PC-9 (cell line): ENCODE data around the gene BCL11A. TPM values are rescaled to one million over a fixed set of nuclear protein-coding genes. Genes with fewer than 3 reads are reported as not detected.

Experiments
- BruUV-seq: library from RNA; stranded (reverse); fragments of 400-500 nt; replicated peaks from 2 replicates; lab custom pipeline; 2021; lab: Mats Ljungman, UMichigan
- CTCF ChIA-PET: fragments of 300-600 bp; sonication (Branson Sonifier 250); formaldehyde crosslinking; loops from one replicate; lab custom pipeline; 2022; ENCODE audit warnings: antibody characterized with exemption; lab: Charles Lee
- POLR2A ChIA-PET: fragments of 300-600 bp; sonication (Branson Sonifier 250); formaldehyde crosslinking; loops from one replicate; lab custom pipeline; 2022; ENCODE audit warnings: antibody characterized with exemption; ENCODE audit not compliant: unreplicated experiment; lab: Charles Lee
- DNase-seq, 2 experiments: peaks; one replicate each; pipeline versions ENCODE4 v3.0.0 to v3.0.0-alpha.2; 2015 to 2022; ENCODE audit warnings: mixed read lengths in 1 of 2
- H2AFZ ChIP-seq: fragments of 200-600 bp; sonication (generic); 2 replicates; pipeline ENCODE4 v1.8.1; 2017; ENCODE audit warnings: antibody characterized with exemption
- H3F3A ChIP-seq: fragments of 200-600 bp; sonication (generic); 2 replicates; pipeline ENCODE4 v1.8.1; 2017; ENCODE audit warnings: antibody characterized with exemption, mild to moderate bottlenecking, low read depth; ENCODE audit not compliant: insufficient read depth
- H3K27ac ChIP-seq: fragments of 200-600 bp; sonication (generic); 2 replicates; pipeline ENCODE4 v1.6.1; 2016; ENCODE audit warnings: mixed run types
- H3K27me3 ChIP-seq: fragments of 200-600 bp; sonication (generic); 2 replicates; pipeline ENCODE4 v1.6.1; 2016; ENCODE audit warnings: low read depth, mixed run types; ENCODE audit not compliant: insufficient read depth
- H3K36me3 ChIP-seq: fragments of 200-600 bp; sonication (generic); 2 replicates; pipeline ENCODE4 v1.6.1; 2016; ENCODE audit warnings: low read depth, mixed run types
- H3K4me1 ChIP-seq: fragments of 200-600 bp; sonication (generic); replicated peaks from 2 replicates; pipeline ENCODE4 v1.6.1; 2016; ENCODE audit warnings: mixed run types; ENCODE audit not compliant: insufficient read depth
- H3K4me2 ChIP-seq: fragments of 200-600 bp; sonication (generic); 2 replicates; pipeline ENCODE4 v1.6.1; 2017; ENCODE audit warnings: mixed run types
- H3K4me3 ChIP-seq: fragments of 200-600 bp; sonication (generic); 2 replicates; pipeline ENCODE4 v1.6.1; 2016; ENCODE audit warnings: mixed run types
- H3K79me2 ChIP-seq: fragments of 200-600 bp; sonication (generic); 2 replicates; pipeline ENCODE4 v1.6.1; 2017; ENCODE audit warnings: low read depth, mixed run types
- H3K9me2 ChIP-seq: fragments of 200-600 bp; sonication (generic); 2 replicates; pipeline ENCODE4 v1.8.1; 2017; ENCODE audit warnings: mild to moderate bottlenecking; ENCODE audit not compliant: insufficient read depth
- H3K9me3 ChIP-seq: fragments of 200-600 bp; sonication (generic); 2 replicates; pipeline ENCODE4 v1.8.1; 2016; ENCODE audit warnings: low read depth; ENCODE audit not compliant: insufficient read depth
- H4K20me1 ChIP-seq: fragments of 200-600 bp; sonication (generic); 2 replicates; pipeline ENCODE4 v1.8.1; 2017; ENCODE audit not compliant: insufficient read depth
- CTCF ChIP-seq: fragments of 200-600 bp; sonication (generic); conservative IDR thresholded peaks from 2 replicates; pipeline ENCODE4 v1.6.1; 2017; ENCODE audit warnings: mixed run types, antibody characterized with exemption, mild to moderate bottlenecking, moderate library complexity
- EZH2 ChIP-seq: fragments of 200-600 bp; sonication (generic); IDR thresholded peaks from 2 replicates; pipeline ENCODE4 v1.8.0; 2017; ENCODE audit warnings: antibody characterized with exemption, low read depth
- intact Hi-C: fragments of 100-400 bp; cut with micrococcal nuclease; formaldehyde crosslinking; loops from one replicate; pipeline ENCODE4 v1.10.0; 2022; ENCODE audit not compliant: unreplicated experiment
- total RNA-seq: library from RNA; stranded (reverse); gene quantifications from 2 replicates; pipeline ENCODE4 v1.2.3, GENCODE V29; 2021

Gene BCL11A
- total RNA-seq, 1 experiment from 2014 or later: not detected

- Histone ChIP-seq H3K79me2 (no peaks in the 10 kb centered on the region), H3K4me1 (no peaks in the 10 kb centered on the region), H3K4me2 (no peak overlapping the region), H3K27me3 (peaks cover 44% of the 10 kb centered on the region), H3K9me2 (no peaks in the 10 kb centered on the region; the same call in 1 of the 2 replicates), H4K20me1 (no peaks in the 10 kb centered on the region), H3K36me3 (no peaks in the 10 kb centered on the region), H3K9me3 (no peaks in the 10 kb centered on the region), H3K4me3 (no peak overlapping the region), H3F3A (no peaks in the 10 kb centered on the region), H2AFZ (no peak overlapping the region), H3K27ac (no peak overlapping the region)
- ChIA-PET CTCF (no interaction called here), POLR2A (no interaction called here)
- no peak for DNase-seq
- intact Hi-C loops: no loop called here
- BruUV-seq: no TSS peak
- TF ChIP-seq EZH2 (no peak), CTCF (no peak)
Observed at GRCh38 chr2:60461421-60462108, 91.9 kb downstream of the BCL11A start.

DNA sequence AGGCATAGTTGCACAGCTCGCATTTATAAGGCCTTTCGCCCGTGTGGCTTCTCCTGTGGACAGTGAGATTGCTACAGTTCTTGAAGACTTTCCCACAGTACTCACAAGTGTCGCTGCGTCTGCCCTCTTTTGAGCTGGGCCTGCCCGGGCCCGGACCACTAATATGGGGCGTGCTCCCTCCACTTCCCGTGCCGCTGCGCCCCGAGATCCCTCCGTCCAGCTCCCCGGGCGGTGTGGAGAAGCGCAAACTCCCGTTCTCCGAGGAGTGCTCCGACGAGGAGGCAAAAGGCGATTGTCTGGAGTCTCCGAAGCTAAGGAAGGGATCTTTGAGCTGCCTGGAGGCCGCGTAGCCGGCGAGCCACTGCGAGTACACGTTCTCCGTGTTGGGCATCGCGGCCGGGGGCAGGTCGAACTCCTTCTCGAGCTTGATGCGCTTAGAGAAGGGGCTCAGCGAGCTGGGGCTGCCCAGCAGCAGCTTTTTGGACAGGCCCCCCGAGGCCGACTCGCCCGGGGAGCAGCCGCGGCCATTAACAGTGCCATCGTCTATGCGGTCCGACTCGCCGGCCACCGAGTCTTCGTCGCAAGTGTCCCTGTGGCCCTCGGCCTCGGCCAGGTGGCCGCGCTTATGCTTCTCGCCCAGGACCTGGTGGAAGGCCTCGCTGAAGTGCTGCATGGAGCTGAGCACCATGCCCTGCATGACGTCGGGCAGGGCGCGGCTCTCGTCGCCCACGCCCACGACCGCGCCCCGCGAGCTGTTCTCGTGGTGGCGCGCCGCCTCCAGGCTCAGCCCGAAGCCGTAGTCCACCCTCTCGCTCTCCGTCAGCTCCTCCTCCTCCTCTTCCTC is 92.7 kb downstream of the BCL11A start:
- Histone ChIP-seq H4K20me1 (no peaks in the 10 kb centered on the region), H3K9me3 (no peaks in the 10 kb centered on the region), H3K9me2 (no peaks in the 10 kb centered on the region; the same call in 1 of the 2 replicates), H3K27ac (no peak overlapping the region), H3K4me3 (no peak overlapping the region), H3F3A (no peaks in the 10 kb centered on the region), H2AFZ (no peak overlapping the region), H3K79me2 (no peaks in the 10 kb centered on the region), H3K4me1 (no peaks in the 10 kb centered on the region), H3K27me3 (peaks cover 47% of the 10 kb centered on the region), H3K4me2 (no peak overlapping the region), H3K36me3 (no peaks in the 10 kb centered on the region)
- DNase-seq: no peak
- TF ChIP-seq EZH2 (no peak), CTCF (no peak)
- BruUV-seq: no TSS peak
- CTCF ChIA-PET: no interaction called here
- intact Hi-C loops: no loop called here
- POLR2A ChIA-PET: no interaction called here

GRCh38 chr2:60459851-60460250 is 93.6 kb downstream of the BCL11A start:
- Histone ChIP-seq H3K4me3 (no peak overlapping the region), H3K27me3 (peaks cover 54% of the 10 kb centered on the region), H3K4me1 (no peaks in the 10 kb centered on the region), H3K27ac (no peak overlapping the region), H3K36me3 (no peaks in the 10 kb centered on the region), H3K9me2 (no peaks in the 10 kb centered on the region; the same call in 1 of the 2 replicates), H2AFZ (no peak overlapping the region), H3K9me3 (no peaks in the 10 kb centered on the region), H3K79me2 (no peaks in the 10 kb centered on the region), H3K4me2 (no peak overlapping the region), H3F3A (no peaks in the 10 kb centered on the region), H4K20me1 (no peaks in the 10 kb centered on the region)
- no peak for DNase-seq
- POLR2A ChIA-PET: no interaction called here
- CTCF ChIA-PET: no interaction called here
- BruUV-seq: no TSS peak
- intact Hi-C loops: no loop called here
- TF ChIP-seq EZH2 (no peak), CTCF (no peak)
